Adrenal gland (tissue), 12 donors: ENCODE data around the gene CRYBB1. TPM values are rescaled to one million over a fixed set of nuclear protein-coding genes. Genes with fewer than 3 reads are reported as not detected.

Experiments used
- DNase-seq, 7 donors: peaks; one replicate each; pipeline ENCODE4 v3.0.0-alpha.2; 2019 to 2020
- H3K27ac ChIP-seq, 5 donors: fragments of 200-600 bp; sonication (generic) in 4 of 5; 1 replicate in 3 of 5; 2 replicates in 2 of 5; pipeline versions ENCODE4 v1.5.1 to v1.8.0; 2016 to 2020; ENCODE audit warnings: mild to moderate bottlenecking in 1 of 5
- H3K27me3 ChIP-seq: fragments of 200-600 bp; 2 replicates; pipeline ENCODE4 v1.8.0; 2021
- H3K36me3 ChIP-seq, 2 donors: fragments of 200-600 bp; replicated peaks in 1 of 2; 1 replicate in 1 of 2; 2 replicates in 1 of 2; pipeline versions ENCODE4 v1.5.1 to v1.8.0; 2018 to 2022
- H3K4me1 ChIP-seq, 2 donors: fragments of 200-600 bp; replicated peaks in 1 of 2; 1 replicate in 1 of 2; 2 replicates in 1 of 2; pipeline versions ENCODE4 v1.5.1 to v1.8.0; 2018 to 2021
- H3K4me3 ChIP-seq, 4 donors: fragments of 200-600 bp; sonication (generic) in 3 of 4; one replicate each; pipeline ENCODE4 v1.5.1; 2016 to 2018
- H3K9me3 ChIP-seq, 3 donors: fragments of 200-600 bp; sonication (generic) in 1 of 3; replicated peaks in 1 of 3; 1 replicate in 2 of 3; 2 replicates in 1 of 3; pipeline versions ENCODE4 v1.5.1 to v1.8.0; 2016 to 2021
- POLR2A ChIP-seq, 2 donors: fragments of 450-650 bp; IDR thresholded peaks; one replicate each; pipeline ENCODE4 v1.6.1; 2017; ENCODE audit warnings: antibody characterized with exemption in 2 of 2, mild to moderate bottlenecking in 2 of 2, moderate library complexity in 1 of 2
- WGBS, 4 donors: extraction: QIAGEN DNeasy Blood & Tissue Kit in 2 of 4; methylation state at CpG; one replicate each; pipeline versions ENCODE4 v1.1.5 to v1.1.7; 2013 to 2017; 5-methylcytosine and 5-hydroxymethylcytosine counted together
- intact Hi-C, 2 donors: fragments of 100-400 bp; cut with DNase I; formaldehyde crosslinking; loops; one replicate each; pipeline versions ENCODE4 v1.14.1 to v1.15.0; 2022 to 2023
- polyA plus RNA-seq, 3 donors: library from polyadenylated mRNA; stranded (reverse); fragments of 200-250 nt in 2 of 3; fragments of 350-450 nt in 1 of 3; fragmentation: Illumina TruSeq in 1 of 3; extraction: RNeasy Lipid Tissue Mini Kit (QIAGEN cat#74804) in 1 of 3; gene quantifications; one replicate each; pipeline ENCODE4 v1.2.3, GENCODE V29; 2013 to 2014
- total RNA-seq, 9 donors: library from RNA; depleted of rRNA in 4 of 9; stranded (reverse); fragments of >200 nt in 4 of 9; fragments of 120-200 nt in 1 of 9; fragmentation: NEBNext Ultra II Directional in 1 of 9; extraction: Animal tissue kit (Norgen Biotek cat#: 25700) in 1 of 9; gene quantifications; one replicate each; pipeline versions ENCODE4 v1.1.0 to v1.2.4, GENCODE V29; 2013 to 2023
- TF ChIP-seq, protein P1 (sequence below), 6 experiments: fragments of 450-650 bp in 4 of 6; fragments of 200-600 bp in 2 of 6; sonication (generic) in 1 of 6; IDR thresholded peaks; 1 replicate in 5 of 6; 2 replicates in 1 of 6; pipeline versions ENCODE4 v1.5.1 to v1.8.0; 2016 to 2021; ENCODE audit warnings: antibody characterized with exemption in 6 of 6, mild to moderate bottlenecking in 2 of 6, moderate library complexity in 1 of 6
- donor health status: healthy with polysubstance abuse.
- donor health status: Bipolar disorder and iron deficiency.
- donor health status: DM: yes; HTN: yes; CAD: no.
- donor health status: DM: no; HTN: no; CAD: no.
- donor health status: DM: no; HTN: no; CAD: no.
- donor health status: DM: yes; HTN: yes; CAD: no.

CRYBB1 gene
- total and polyA plus RNA-seq, 12 donors, result 0.39 to 2.6 (median 1.6) TPM

DNA sequence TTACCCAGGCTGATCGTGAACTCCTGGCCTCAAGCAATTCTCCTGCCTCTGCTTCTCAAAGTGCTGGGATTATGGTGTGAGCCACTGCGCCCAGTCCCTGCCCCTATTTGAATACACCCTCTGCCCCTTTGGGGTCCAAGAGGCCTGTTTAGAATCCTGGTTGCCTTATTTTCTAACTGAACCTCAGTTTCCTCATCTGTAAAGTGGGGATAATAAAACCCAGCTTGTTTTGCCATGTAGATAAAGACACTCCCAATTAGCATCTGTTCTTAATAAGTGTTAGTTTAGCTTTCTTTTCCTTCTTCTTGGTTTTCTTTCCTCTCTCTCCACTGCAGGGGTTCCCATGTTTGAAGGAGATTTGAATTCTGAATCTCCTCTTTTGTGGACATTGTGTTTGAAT is 44.3 kb upstream of the CRYBB1 start:
- Histone ChIP-seq H3K4me1 (peaks cover 0 to 19% of the 10 kb centered on the region in 2 donors), H3K27me3 (peaks cover 16% of the 10 kb centered on the region), H3K9me3 (no peaks in the 10 kb centered on the region), H3K36me3 (no peaks in the 10 kb centered on the region), H3K4me3 (no peak overlapping the region), H3K27ac (no peak overlapping the region)
- DNase-seq, result no peak
- intact Hi-C loops, result no loop called here
- no peak for TF ChIP-seq POLR2A (IDR thresholded peaks at IDR 0.05)
- TF ChIP-seq, protein P1, sequence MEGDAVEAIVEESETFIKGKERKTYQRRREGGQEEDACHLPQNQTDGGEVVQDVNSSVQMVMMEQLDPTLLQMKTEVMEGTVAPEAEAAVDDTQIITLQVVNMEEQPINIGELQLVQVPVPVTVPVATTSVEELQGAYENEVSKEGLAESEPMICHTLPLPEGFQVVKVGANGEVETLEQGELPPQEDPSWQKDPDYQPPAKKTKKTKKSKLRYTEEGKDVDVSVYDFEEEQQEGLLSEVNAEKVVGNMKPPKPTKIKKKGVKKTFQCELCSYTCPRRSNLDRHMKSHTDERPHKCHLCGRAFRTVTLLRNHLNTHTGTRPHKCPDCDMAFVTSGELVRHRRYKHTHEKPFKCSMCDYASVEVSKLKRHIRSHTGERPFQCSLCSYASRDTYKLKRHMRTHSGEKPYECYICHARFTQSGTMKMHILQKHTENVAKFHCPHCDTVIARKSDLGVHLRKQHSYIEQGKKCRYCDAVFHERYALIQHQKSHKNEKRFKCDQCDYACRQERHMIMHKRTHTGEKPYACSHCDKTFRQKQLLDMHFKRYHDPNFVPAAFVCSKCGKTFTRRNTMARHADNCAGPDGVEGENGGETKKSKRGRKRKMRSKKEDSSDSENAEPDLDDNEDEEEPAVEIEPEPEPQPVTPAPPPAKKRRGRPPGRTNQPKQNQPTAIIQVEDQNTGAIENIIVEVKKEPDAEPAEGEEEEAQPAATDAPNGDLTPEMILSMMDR (IDR thresholded peaks at IDR 0.05), result no peak
- WGBS, 4 donors, result 75 to 100% (median 82%) methylated on average over 2 of the region's 2 CpGs

DNA sequence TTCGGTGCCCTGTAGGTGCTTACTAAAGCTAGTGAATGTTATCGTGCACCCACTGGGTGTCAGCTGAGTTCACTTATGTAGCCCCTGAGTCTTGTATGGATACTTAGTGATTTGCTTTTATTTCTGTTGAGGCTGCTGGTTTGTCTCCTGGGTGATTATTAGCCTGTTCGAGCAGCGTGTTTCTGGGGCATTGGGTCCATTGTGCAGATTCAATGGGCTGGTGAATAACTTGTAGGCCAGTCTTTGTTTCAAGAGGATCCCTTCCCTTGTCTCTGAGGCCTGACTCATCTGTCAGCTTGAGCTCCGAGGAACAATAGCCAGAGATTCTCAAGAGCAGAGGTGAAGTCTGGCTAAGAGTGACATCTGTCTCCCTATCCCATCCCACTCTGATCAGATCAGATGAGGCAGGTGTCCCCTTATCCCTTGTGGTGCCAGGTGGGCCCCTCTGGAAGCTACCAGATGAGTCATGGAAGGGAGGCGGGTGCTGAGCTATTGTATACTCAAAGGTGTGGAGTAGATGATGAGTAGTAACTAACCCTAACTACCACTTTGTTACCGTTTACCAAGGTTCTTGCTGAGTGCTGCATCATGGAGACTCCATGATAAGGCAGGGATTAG is 43.2 kb upstream of the CRYBB1 start:
- peaks cover 0 to 23% of the 10 kb centered on the region in 2 donors for H3K4me1 ChIP-seq
- 70 to 83% (median 76%) methylated on average over 7 of the region's 7 CpGs for WGBS, 4 donors
- TF ChIP-seq POLR2A (IDR thresholded peaks at IDR 0.05), result no peak
- TF ChIP-seq, protein P1 (IDR thresholded peaks at IDR 0.05), result no peak
- H3K36me3 ChIP-seq, result no peaks in the 10 kb centered on the region
- no peak overlapping the region for H3K27ac ChIP-seq
- no peak for DNase-seq
- intact Hi-C loops, result no loop called here
- no peaks in the 10 kb centered on the region for H3K9me3 ChIP-seq
- no peak overlapping the region for H3K4me3 ChIP-seq
- H3K27me3 ChIP-seq, result peaks cover 20% of the 10 kb centered on the region

- Histone ChIP-seq H3K9me3 (no peaks in the 10 kb centered on the region), H3K4me1 (peaks cover 0 to 23% of the 10 kb centered on the region in 2 donors), H3K4me3 (no peak overlapping the region), H3K36me3 (no peaks in the 10 kb centered on the region), H3K27ac (no peak overlapping the region), H3K27me3 (peaks cover 20% of the 10 kb centered on the region)
- 69 to 82% (median 79%) methylated on average over 5 to 6 of the region's 6 CpGs for WGBS, 4 donors
- intact Hi-C loops, result no loop called here
- no peak for DNase-seq
- no peak for TF ChIP-seq POLR2A (IDR thresholded peaks at IDR 0.05)
- TF ChIP-seq, protein P1 (IDR thresholded peaks at IDR 0.05), result no peak
Measured at GRCh38 chr22:26660356-26660755, 42.5 kb upstream of the CRYBB1 start.

DNA sequence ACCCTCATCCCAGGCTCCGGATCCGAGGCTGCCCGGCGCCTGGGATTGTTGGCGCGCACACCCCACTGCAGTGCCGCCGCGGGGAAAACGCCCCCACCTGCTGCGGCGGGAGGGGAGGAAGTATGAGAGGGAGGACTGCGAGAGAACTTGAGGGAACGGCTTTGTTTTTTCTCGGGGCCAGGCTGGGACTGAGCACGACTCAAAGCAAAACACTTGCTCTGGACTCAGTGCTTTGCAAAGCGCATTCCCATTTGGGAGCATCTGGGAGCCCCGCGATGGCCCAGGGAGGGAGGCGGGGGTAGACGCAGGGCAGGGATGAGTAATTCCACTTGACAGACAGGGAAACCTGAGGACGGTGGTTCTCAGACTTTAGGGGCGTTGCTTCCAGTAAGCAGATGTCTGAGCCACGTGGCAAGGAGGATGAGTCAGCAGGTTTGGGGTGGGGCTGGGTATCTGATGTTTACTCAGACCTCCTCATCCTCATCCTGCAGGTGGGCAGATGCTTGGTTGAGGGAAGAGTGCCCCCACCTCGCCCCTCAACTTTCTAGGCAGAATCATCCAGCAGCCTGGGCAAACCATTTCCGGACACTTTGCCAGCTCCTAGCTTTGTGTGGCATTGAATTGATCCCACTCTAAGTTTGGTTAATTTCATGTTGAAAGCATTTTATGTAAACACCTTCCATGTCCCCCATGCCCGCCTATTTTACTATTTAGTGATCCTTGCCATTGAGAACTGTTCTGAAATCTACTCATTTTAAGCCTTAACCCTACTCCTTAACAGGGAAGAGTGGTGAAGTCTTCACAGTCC is 41.0 kb upstream of the CRYBB1 start:
- peak; percentile 53 to 89 (median 79) for DNase-seq
- Histone ChIP-seq H3K4me3 (peak overlapping the region in 1 of 4 donors; percentile 42), H3K9me3 (no peaks in the 10 kb centered on the region), H3K4me1 (peaks cover 0 to 23% of the 10 kb centered on the region in 2 donors), H3K27me3 (peaks cover 20% of the 10 kb centered on the region), H3K27ac (peak overlapping the region in 1 of 5 donors; percentile 49), H3K36me3 (no peaks in the 10 kb centered on the region)
- 3 to 6% (median 4%) methylated on average over 19 to 27 of the region's 27 CpGs for WGBS, 4 donors
- TF ChIP-seq POLR2A (IDR thresholded peaks at IDR 0.05), result no peak
- TF ChIP-seq, protein P1 (IDR thresholded peaks at IDR 0.05), result no peak
- intact Hi-C loops, result no loop called here
